Dermis microvascular lymphatic vessel endothelial cell (primary cell): ENCODE results near the gene CITED1. TPM values are rescaled to one million over a fixed set of nuclear protein-coding genes. Genes with fewer than 3 reads are reported as not detected.

Experiments used
- DNase-seq, 2 donors: peaks; one replicate each; pipeline versions ENCODE4 v3.0.0 to v3.0.0-alpha.2; 2010; ENCODE audit warnings: low read depth in 2 of 2
- total RNA-seq: library from RNA; depleted of rRNA; stranded (reverse); fragments of >200 nt; gene quantifications from 2 replicates; pipeline ENCODE4 v1.2.1, GENCODE V29; 2014

Gene CITED1
- total RNA-seq, 1 donor from 2014 or later: 0.13 TPM

DNA sequence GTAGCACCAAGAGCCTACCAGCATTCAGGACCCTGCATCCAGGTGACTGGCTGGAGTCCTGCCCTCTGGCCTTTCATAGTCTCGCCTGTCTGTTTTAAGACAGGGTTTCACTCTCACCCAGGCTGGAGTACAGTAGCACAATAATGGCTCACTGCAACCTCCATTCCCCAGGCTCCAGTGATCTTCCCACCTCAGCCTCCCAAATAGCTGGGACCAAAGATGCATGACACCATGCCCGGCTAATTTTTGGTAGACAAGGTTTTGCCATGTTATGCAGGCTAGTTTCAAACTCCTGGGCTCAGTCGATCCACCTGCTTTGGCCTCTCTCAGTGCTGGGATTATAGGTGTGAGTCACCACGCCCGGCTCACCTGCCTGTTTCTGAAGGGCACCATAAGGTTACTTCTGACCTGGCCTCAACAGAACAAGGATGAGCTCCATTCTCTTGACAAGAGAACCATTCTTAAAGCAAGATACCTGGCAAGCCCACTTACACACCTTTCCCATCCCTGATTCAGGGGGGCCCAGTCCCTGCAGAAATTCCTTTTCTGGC is 35.3 kb downstream of the CITED1 start:
- DNase-seq: no peak

DNA sequence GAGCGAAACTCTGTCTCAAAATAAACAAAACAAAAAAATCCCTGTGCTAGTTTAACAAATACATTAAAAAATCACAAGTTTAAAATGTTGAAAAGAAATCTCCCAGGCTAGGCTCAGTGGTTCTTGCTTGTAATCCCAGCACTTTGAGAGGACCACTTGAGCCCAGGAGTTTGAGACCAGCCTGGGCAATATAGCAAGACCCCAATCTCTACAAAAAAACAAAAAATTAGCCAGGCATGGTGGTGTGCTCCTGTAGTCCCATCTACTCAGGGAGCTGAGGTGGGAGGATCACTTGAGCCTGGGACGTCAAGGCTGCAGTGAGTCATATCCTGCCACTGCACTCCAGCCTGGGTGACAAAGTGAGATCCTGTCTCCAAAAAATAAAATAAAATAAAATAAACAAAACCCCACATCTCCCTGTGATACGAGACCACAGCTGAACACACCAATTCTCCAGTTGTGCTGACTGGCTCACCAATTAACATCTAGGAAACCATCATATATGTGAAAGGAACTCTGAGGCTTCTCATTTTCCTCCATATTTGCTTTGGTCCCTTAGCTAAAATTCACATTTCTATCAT is 36.0 kb downstream of the CITED1 start:
- peak in 1 of 2 donors; percentile 38 for DNase-seq

DNA sequence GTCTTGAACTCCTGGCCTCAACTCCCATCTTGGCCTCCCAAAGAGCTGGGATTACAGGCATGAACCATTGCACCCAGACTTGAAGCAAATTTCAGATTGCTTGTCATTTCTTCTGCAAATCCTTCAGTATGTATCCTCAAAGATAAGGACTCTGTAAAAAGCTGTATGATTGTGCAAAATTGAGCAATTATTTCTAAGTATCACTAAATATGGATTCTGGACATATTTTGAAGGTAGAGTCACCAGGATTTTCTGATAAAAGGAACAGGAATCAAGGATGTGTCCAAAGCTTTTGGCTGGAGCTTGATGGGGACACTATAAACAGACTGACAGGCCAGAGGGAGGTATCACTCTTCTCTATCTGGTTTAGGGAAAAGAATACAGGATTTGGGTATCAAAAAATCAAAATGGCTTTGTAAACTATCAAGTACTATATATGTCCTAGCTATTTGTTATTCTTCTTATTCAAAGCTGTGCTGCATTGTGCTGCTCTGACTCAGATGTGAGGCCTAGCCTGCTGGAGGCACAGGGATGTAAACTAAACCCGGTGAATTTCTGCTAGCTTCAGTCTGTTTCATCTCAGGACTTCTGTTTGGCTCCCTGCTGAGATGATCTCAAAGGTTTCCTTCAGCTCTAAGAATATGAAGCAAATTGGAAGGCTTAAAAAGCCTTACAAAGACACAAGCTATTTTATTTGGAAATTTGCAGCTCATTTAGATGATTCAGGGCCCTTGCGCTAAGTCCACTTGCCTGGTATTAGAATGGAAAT is 36.9 kb downstream of the CITED1 start:
- DNase-seq: no peak

DNA sequence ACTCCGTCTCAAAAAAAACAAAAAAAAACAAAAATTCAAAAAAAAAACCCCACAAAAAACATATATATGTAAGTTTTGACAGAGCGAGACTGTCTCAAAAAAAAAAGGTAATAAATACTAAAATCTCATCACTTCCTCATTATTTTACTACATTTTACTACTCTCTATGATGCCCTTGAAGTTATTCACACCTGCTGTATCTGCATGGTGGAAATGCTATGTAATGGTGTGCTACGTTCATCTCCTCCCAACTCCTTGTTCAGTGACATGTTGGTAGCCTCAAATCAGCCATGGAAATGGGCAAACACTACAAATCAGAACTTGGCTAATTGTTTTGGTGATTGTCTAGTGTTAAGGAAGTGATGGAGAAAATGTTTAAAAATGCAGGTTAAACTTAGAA is 40.5 kb downstream of the CITED1 start:
- DNase-seq: no peak

DNA sequence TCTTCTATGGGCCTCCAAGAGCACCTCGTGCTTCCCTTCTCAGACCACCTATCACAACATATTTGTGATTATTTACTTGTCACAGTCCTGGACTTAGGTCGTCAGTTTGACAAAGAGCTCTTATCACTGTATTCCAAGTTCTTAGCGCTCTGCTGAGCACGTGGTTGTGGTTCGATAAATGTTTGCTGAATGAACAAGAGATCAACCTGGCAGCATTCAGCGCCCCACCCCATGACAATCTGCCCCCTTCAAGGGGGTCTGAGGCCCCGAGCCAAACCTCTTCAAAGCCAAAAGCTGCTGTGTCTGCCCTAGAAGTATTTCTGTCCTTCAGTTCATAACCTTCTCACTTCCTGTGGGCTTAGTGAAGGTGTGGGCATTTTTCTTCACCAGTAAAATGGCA is 43.6 kb downstream of the CITED1 start:
- DNase-seq: no peak

DNA sequence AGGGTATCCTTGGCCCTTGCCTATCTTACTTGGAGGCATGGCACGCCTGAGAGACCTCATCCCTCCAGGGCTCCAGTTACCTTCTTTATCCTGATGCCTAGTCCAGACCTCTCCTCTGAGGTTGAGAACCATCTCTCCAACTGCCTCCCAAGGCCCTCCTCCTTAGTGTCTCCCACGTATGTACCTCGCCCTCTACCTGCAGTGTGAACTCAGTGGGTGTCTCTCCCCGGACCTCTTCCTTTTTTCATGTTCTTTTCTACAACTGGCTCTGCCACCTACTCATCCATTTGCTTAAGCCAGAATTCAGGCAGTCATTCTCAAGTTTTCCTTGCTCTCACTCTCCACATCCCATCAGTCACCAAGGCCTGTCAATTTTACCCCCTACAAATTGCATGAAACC is 45.3 kb downstream of the CITED1 start:
- no peak for DNase-seq

DNA sequence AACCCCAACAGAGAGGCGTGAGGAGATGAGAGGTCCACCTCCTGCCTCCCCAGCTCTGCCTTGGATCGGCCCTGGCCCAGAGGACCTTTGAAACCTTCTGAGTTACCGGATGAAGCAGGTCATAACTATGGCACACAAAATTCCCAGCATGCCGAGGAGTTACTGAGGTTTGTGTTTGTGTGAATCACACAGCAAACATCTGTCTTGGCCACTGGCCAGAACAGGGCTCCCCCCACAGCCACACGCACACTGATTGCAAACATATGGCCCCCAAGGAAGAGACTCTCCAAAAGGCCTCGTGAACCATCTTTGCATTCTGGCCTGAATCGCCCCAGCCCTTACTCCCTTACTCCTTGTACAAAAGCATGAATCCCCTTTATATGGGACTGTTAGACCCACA is 47.5 kb downstream of the CITED1 start:
- DNase-seq: peak in 1 of 2 donors; percentile 20

GRCh38 chrX:72255864-72256263 is 49.9 kb downstream of the CITED1 start:
- DNase-seq: no peak

DNA sequence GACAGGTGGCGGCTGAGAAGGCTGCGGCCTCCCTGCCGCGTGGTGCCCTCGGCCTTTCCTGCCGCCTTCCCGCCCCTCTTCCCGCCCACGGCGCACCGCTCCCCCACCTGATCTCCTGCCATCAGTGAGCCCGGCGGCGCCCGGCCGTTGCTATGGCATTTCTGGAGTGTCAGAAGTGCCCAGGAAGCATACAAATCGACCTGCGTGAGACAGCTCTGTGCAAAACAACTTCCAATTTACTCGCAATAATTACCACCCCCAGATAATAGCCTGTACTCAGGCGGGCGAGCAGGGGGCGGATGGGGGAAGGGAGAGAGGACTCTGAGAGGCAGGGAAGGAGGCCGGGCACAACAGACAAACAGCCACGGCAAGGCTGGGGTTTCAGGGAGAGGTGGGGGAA is 50.3 kb downstream of the CITED1 start:
- peak in 1 of 2 donors; percentile 8 for DNase-seq

DNA sequence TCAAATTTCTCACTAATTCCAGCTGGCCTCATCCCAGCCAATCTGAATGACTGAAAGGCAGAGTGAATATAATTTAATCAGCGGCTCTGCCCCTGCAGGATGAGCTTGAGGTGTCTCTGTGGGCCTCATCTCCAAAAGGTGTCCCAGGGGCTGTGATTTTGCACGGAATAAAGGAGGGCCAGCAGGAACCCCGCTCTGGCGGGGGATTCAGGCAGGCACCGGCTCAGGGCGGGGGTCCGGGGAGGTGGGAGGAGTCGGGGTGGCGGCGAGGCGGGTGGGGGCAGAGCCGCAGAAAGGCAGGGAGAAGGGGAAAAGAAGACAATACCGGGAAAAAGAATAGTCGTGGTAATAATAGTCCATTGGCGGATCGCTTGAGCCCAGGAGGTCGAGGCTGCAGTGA is 50.9 kb downstream of the CITED1 start:
- no peak for DNase-seq

DNA sequence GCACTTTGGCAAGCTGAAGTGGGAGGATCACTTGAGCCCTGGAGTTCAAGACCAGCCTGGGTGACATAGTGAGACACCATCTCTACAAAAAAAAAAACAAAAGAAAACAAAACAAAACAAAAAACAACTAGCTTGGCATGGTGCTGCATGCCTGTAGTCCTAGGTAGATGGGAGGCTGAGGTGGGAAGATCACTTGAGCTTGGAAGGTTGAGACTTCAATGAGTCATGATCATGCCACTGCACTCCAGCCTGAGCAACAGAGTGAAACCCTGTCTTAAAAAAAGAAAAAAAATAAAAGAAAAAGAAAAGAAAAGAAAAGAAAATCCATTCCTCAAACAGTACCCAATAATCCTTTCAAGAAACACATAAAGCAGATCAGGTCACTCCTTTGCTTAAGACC is 52.0 kb downstream of the CITED1 start:
- DNase-seq: no peak

Other genes with a start within 250 kb of the CITED1 start
- 0.13 and 0.38 TPM in 2 replicates for gene RTL5, start 174.0 kb downstream of the CITED1 start, total RNA-seq
- gene PIN4, start 124.2 kb downstream of the CITED1 start, total RNA-seq: 10.1 and 11.0 TPM in 2 replicates
- 1.3 and 3.6 TPM in 2 replicates for gene ERCC6L, start 66.9 kb downstream of the CITED1 start, total RNA-seq
- gene RPS4X, start 28.7 kb downstream of the CITED1 start, total RNA-seq: 1,024 and 1,259 TPM in 2 replicates